ENCODE measurements around the gene FYTTD1.
A peak's percentile ranks its signal among the peaks of the same experiment; 100 is the strongest.
"Not testable (repeated sequence)": the region's sequence is repeated elsewhere in the genome, so short reads cannot be mapped to it uniquely, and the experiment has no call there.

The FYTTD1 gene, protein sequence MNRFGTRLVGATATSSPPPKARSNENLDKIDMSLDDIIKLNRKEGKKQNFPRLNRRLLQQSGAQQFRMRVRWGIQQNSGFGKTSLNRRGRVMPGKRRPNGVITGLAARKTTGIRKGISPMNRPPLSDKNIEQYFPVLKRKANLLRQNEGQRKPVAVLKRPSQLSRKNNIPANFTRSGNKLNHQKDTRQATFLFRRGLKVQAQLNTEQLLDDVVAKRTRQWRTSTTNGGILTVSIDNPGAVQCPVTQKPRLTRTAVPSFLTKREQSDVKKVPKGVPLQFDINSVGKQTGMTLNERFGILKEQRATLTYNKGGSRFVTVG

GRCh38 chr3:197749601-197750395 is at the start of gene FYTTD1:
Gene FYTTD1, plus strand, starts transcription at chr3:197749883. Its CDS starts 89 bp downstream, at chr3:197749972.
- DNase-seq (ENCODE audit: low spot score) = peak; percentile 93

DNA sequence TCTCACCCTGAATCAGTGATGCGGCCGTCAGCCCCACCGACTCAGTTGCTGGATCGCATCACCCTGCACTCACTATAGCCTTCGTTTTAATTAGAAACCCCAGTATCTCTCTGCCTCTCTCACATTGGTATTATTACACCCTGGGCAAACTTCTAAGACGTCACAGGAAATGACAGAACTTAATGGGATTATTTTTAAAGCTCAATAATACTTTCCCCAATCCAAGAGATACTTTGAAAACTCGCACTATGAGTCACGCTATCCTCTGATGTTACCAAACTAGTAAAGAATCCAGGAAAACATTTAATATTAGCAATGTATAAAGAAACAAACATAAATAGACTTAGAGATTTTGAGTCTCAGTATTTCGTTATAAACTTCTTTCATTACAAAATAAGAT is 49.6 kb upstream of the FYTTD1 start:
- no peak for DNase-seq (ENCODE audit: low spot score)

GRCh38 chr3:197701841-197702240 is 47.8 kb upstream of the FYTTD1 start:
- no peak for DNase-seq (ENCODE audit: low spot score)

GRCh38 chr3:197706658-197707057 is 43.0 kb upstream of the FYTTD1 start:
- DNase-seq (ENCODE audit: low spot score) = no peak

DNA sequence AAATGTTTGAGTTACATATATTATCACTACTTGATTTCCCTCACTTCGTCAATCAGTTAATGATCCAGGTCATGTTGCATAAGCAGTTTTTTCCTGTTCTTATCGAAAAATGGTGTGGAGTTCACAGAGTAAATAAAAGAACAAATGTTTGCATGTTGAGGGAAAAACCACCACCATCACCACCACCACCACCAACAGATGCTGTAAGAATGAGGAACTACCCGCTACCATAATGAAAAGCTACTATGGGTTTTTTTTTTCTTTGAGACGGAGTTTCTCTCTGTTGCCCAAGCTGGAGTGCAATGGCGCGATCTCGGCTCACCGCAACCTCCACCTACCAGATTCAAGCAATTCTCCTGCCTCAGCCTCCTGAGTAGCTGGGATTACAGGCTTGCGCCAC is 40.5 kb upstream of the FYTTD1 start:
- DNase-seq (ENCODE audit: low spot score) = no peak

DNA sequence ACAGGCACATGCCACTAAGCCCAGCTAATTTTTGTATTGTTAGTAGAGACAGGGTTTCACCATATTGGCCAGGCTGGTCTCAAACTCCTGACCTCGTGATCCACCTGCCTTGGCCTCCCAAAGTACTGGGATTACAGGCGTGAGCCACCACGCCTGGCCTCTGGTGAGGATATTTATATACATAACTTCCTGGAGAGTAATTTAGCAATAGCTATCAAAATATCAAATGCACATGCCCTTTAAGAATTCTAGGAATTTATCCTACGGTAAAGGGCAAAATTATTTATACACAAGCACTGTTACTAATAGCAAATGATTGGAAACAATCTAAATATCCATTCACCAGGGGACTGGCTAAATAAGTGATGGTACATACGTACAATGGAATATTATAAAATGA is 38.7 kb upstream of the FYTTD1 start:
- DNase-seq (ENCODE audit: low spot score) = not testable (repeated sequence)

DNA sequence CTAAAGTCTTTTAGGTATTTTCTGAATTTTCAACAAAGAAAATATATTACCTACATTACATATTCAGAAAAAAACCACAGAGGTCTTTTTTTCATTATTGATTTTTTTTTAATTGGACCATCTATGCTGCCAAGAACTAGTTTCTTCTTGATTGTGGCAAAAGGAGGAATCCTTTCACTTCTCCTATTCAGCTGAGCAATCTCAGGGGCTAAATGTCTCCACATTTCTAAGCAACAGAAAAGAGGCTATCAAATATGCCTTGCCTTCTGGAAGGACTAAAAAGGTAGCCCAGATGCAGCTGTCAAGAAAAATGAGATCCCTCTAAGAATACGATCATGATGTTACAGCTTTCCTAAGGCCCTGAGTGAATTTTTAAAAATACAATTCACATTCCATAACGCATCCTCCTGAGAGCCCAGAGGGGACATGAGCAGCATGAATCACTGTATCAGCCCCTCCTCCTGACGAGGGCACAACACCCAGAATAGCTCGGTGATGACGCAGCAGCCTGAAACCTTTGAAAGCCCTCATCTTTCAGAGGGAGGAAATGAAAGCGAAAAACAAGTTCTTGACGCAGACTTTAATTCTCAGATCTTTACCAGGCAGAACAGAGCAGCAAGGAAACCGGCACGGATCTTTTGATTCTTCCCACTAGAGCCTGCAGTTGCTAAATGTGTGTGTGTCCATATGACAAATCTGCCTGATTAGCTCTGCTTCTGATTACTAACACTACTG is 37.5 kb upstream of the FYTTD1 start:
- DNase-seq (ENCODE audit: low spot score) = peak; percentile 82

- DNase-seq (ENCODE audit: low spot score) = no peak
Observed at GRCh38 chr3:197713477-197713822, 36.2 kb upstream of the FYTTD1 start.

GRCh38 chr3:197714251-197714650 is 35.4 kb upstream of the FYTTD1 start:
- DNase-seq (ENCODE audit: low spot score) = no peak

GRCh38 chr3:197718891-197719290 is 30.8 kb upstream of the FYTTD1 start:
- DNase-seq (ENCODE audit: low spot score) = peak; percentile 44

- DNase-seq (ENCODE audit: low spot score) = no peak
Observed at GRCh38 chr3:197720694-197721093, 29.0 kb upstream of the FYTTD1 start.

DNA sequence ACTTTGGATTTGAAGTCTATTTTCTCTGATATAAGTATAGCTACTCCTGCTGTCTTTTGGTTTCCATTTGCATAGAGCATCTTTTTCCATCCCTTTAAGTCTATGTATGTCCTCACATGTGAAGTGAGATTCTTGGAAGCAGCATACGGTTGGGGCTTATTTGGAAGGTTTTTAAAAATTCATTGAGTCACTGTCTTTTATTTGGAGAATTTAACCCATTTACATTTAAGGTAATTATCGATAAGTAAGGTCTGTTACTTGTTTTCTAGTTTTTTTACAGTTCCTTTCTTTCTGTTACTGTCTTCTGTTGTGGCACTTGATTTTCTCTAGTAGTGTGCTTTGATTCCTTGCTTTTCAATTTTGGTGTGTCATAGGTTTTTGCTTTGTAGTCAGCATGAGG is 26.9 kb upstream of the FYTTD1 start:
- no peak for DNase-seq (ENCODE audit: low spot score)

- not testable (repeated sequence) for DNase-seq (ENCODE audit: low spot score)
Observed at GRCh38 chr3:197727878-197728277, 21.8 kb upstream of the FYTTD1 start.

DNA sequence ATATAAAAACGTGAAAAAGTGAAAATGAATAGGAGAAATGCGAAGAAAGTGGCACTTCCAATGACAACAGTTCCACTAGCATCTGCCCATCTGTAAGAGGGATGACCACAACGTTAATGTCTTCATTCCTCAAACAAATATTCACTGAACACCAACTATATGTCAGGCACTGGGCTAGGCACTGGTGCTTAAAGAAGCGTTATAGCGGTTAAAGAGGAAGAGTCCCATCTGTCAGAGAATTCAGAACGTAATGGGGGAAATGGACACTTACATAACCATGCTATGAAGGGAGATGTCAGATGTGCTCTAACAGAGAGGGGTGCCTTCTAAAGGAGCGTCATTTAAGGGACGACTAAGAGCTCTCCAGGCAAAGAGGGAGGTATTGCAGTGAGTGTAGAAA is 21.2 kb upstream of the FYTTD1 start:
- no peak for DNase-seq (ENCODE audit: low spot score)

- peak; percentile 92 for DNase-seq (ENCODE audit: low spot score)
Observed at GRCh38 chr3:197730200-197730599, 19.5 kb upstream of the FYTTD1 start.

GRCh38 chr3:197730770-197731169 is 18.9 kb upstream of the FYTTD1 start:
- not testable (repeated sequence) for DNase-seq (ENCODE audit: low spot score)

- not testable (repeated sequence) for DNase-seq (ENCODE audit: low spot score)
Observed at GRCh38 chr3:197731483-197731882, 18.2 kb upstream of the FYTTD1 start.

DNA sequence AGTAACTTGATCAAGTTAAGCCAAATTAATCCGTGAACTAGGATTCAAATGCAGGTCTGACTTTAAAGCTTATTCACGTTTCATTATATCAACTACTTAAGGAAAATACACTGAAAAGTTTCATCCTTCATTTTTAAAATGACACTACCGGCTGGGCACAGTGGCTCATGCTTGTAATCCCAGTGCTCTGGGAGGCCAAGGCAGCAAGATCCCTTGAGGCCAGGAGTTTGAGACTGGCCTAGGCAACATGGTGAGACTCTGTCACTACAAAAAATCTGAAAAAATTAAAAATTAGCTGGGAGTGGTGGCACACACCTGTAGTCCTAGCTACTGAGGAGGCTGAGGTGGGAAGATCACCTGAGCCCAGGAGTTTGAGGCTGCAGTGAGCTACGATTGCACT is 16.6 kb upstream of the FYTTD1 start:
- DNase-seq (ENCODE audit: low spot score) = no peak

- no peak for DNase-seq (ENCODE audit: low spot score)
Observed at GRCh38 chr3:197734667-197735318, 14.9 kb upstream of the FYTTD1 start.

GRCh38 chr3:197736010-197736490 is 13.6 kb upstream of the FYTTD1 start:
- DNase-seq (ENCODE audit: low spot score) = peak; percentile 66

DNA sequence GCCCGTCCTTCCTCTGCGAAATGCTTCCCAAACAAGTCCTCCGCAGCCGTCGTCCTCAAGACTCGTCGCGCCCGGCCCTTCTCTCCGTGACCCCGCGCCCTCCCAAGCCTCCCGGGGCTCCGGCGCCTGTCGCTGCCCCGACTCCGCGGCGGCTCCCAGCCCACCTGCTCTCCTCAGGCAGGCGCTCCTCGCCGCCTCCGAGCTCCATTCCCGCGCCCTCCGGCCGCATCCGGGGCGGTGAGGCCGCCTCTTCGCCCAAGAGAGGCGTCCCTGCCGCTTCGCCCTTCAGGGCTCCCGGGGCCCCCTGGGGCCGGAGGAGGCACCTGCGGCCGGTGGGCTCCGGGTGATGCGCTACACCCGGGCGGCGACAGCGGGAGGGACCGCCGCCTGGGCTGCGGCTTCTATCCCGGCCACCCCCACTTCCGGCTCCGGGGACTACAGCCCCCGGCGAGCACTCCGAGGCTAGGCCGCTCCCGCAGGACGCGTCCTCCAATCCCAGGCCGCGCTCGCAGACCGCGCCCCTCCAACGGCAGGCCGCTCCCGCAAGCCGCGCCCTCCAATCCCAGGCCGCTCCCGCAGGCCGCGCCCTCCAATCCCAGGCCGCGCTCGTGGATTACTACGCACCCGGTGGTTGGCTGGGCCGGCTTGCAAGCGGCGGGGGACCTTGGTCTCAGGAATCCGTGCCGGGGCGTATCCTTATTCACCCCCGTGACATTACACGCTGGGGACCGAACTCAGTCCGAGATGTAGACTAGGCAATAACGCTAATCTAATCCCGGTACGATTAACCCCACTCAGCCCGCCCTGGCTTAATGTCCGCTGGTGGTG is 13.0 kb upstream of the FYTTD1 start, which contains the start of gene RUBCN:
Gene RUBCN (minus strand): TSS at position 414 of the 828 bp plus-strand sequence. CDS start 185 bp downstream, at position 229.
- DNase-seq (ENCODE audit: low spot score) = peak; percentile 95
